Medulla oblongata (tissue), 1 donor: ENCODE data around the gene NDUFA7.
"Not testable (repeated sequence)": the region's sequence is repeated elsewhere in the genome, so short reads cannot be mapped to it uniquely, and the experiment has no call there.

ENCODE experiments used
- DNase-seq: peaks from one replicate; pipeline ENCODE4 v3.0.0-alpha.2; 2015; ENCODE audit errors: extremely low spot score

NDUFA7 gene

GRCh38 chr19:8264248-8264647, 56.9 kb downstream of the NDUFA7 start:
- DNase-seq = not testable (repeated sequence)

DNA sequence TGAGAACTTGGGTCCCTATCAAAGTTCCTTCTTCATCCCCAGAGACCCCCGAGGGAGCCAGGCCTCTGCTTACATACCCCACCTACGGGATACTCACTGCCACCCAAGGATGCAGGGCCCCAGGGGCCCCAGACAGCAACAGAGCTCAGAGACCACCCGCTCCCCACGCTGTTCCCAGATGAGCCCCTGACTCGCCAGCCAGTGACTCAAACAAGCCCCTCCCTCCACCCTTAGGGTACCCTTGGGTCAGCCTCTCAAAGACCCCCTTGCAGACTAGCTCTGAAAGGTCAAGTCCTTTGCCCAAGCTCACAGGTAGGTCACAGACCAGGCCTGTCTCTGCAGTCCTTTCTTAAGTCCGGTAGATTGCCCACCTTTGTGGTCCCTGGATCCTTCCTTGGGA, 58.7 kb downstream of the NDUFA7 start:
- no peak for DNase-seq

DNA sequence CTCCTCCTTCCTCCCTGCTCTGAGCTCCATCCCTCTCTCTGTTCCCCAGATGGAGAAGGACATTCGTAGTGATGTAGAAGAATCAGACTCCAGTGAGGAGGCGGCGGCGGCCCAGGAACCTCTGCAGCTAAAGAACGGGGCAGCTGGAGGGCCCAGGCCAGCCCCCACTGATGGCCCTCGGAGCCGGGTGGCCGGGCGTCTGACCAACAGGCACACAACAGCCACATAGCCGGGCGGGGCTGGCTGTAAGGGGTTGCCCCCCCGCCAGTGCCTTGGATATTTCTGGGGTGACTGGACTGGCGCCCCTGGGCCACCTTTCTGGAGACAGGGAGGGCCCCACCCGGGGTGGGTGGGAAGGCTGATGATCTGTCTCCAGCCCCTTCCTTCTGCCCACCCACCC, 59.3 kb downstream of the NDUFA7 start:
- DNase-seq = no peak

GRCh38 chr19:8261347-8261746, 59.8 kb downstream of the NDUFA7 start:
- DNase-seq = no peak
